Heart left ventricle (tissue), 16 donors: Measurements from ENCODE around the gene GNAT3. TPM values are rescaled to one million over a fixed set of nuclear protein-coding genes. Genes with fewer than 3 reads are reported as not detected.

Experiments
- ATAC-seq, 4 donors: fragments of 200-7000 bp; cut with Tn5 transposase; one replicate each; pipeline ENCODE4 v1.9.1; 2020 to 2022; ENCODE audit warnings: moderate library complexity in 4 of 4, mild to moderate bottlenecking in 3 of 4, moderate number of reproducible peaks in 1 of 4
- DNase-seq, 5 donors: peaks; one replicate each; pipeline ENCODE4 v3.0.0-alpha.2; 2020
- H3K27ac ChIP-seq, 12 donors: fragments of 200-600 bp; sonication (generic) in 4 of 12; one replicate each; pipeline versions ENCODE4 v1.5.0 to v1.8.0; 2016 to 2022; ENCODE audit warnings: mild to moderate bottlenecking in 2 of 12
- H3K27me3 ChIP-seq, 9 donors: fragments of 200-600 bp; sonication (generic) in 2 of 9; one replicate each; pipeline versions ENCODE4 v1.5.1 to v1.8.0; 2016 to 2022; ENCODE audit warnings: mild to moderate bottlenecking in 3 of 9
- H3K36me3 ChIP-seq, 9 donors: fragments of 200-600 bp; sonication (generic) in 2 of 9; one replicate each; pipeline versions ENCODE4 v1.5.0 to v1.8.0; 2018 to 2022; ENCODE audit warnings: mild to moderate bottlenecking in 2 of 9
- H3K4me1 ChIP-seq, 12 donors: fragments of 200-600 bp; sonication (generic) in 4 of 12; one replicate each; pipeline versions ENCODE4 v1.5.0 to v1.8.0; 2016 to 2022; ENCODE audit warnings: mild to moderate bottlenecking in 3 of 12
- H3K4me3 ChIP-seq, 12 donors: fragments of 200-600 bp; sonication (generic) in 4 of 12; one replicate each; pipeline versions ENCODE4 v1.5.0 to v1.8.0; 2017 to 2022; ENCODE audit warnings: mild to moderate bottlenecking in 9 of 12, moderate library complexity in 4 of 12
- H3K9me3 ChIP-seq, 12 donors: fragments of 200-600 bp; sonication (generic) in 4 of 12; one replicate each; pipeline versions ENCODE4 v1.5.0 to v1.8.0; 2016 to 2022; ENCODE audit warnings: mild to moderate bottlenecking in 1 of 12
- CTCF ChIP-seq, 12 donors: fragments of 200-600 bp; sonication (generic) in 4 of 12; IDR thresholded peaks; one replicate each; pipeline versions ENCODE4 v1.5.0 to v1.8.0; 2018 to 2022; ENCODE audit warnings: antibody characterized with exemption in 12 of 12, mild to moderate bottlenecking in 5 of 12
- POLR2A ChIP-seq, 2 donors: fragments of 450-650 bp; IDR thresholded peaks; one replicate each; pipeline ENCODE4 v1.6.1; 2017; ENCODE audit warnings: antibody characterized with exemption in 2 of 2, mild to moderate bottlenecking in 2 of 2, moderate library complexity in 2 of 2
- WGBS, 4 donors: extraction: QIAGEN DNeasy Blood & Tissue Kit in 2 of 4; methylation state at CpG; one replicate each; pipeline versions ENCODE4 v1.1.5 to v1.1.7; 2013 to 2018; 5-methylcytosine and 5-hydroxymethylcytosine counted together
- intact Hi-C, 10 donors: fragments of 100-400 bp; cut with DNase I; formaldehyde crosslinking; loops; one replicate each; pipeline versions ENCODE4 v1.11.1 to v1.14.2; 2022
- polyA plus RNA-seq, 2 donors: library from polyadenylated mRNA; stranded (reverse); fragments of 200-250 nt; gene quantifications; one replicate each; pipeline ENCODE4 v1.2.3, GENCODE V29; 2013
- total RNA-seq, 9 donors: library from RNA; depleted of rRNA in 2 of 9; stranded (reverse); fragments of >200 nt in 2 of 9; fragmentation: NEBNext Ultra II Directional in 3 of 9; extraction: Animal tissue kit (Norgen Biotek cat#: 25700) in 3 of 9; gene quantifications; one replicate each; pipeline versions ENCODE4 v1.1.0 to v1.2.4, GENCODE V29; 2016 to 2023
- donor health status: ischemic (EF 13 %, LVEDD 7.1; RV severe dilation, severe dysfunction).
- donor health status: healthy with polysubstance abuse.
- donor health status: DM: no; HTN: yes; CAD: no.
- donor health status: DM: no; HTN: no; CAD: no.
- donor health status: ischemic (EF 25% LVEDD 6.9; RV normal size, moderate dysfunction).
- donor health status: ischemic (EF 25% LVEDD 5.7; RV mildly dilated, moderate dysfunction).
- donor health status: healthy.
- donor health status: DM: yes; HTN: yes; CAD: no.
- donor health status: ischemic (EF 35%, LVEDD 5.7; RV mildly dilated, moderate dysfunction).
- donor health status: nonischemic (EF 11% LVEDD 7.7; RV severe dilation, severe dysfunction).
- donor health status: DM: yes; HTN: yes; CAD: no.
- donor health status: PGD.
- donor health status: ischemic (EF 29% LVEDD 5.4; RV normal size, mild dysfunction).
- donor health status: nonischemic (EF 23%, LVEDD 6.1; RV moderate dilation, normal function).

Gene GNAT3
- total and polyA plus RNA-seq, 11 donors = not detected

- H3K36me3 ChIP-seq = no peaks in the 10 kb centered on the region
- H3K9me3 ChIP-seq = peaks cover 0 to 3% (median 0%) of the 10 kb centered on the region in 12 donors
- H3K27ac ChIP-seq = no peak overlapping the region
- H3K4me1 ChIP-seq = no peaks in the 10 kb centered on the region
- intact Hi-C loops = loop anchor here in 1 of 10 donors (10.0 kb wide), 1 partner anchor 1044 kb away; no protein-coding TSS in a partner anchor
- no peak for DNase-seq
- no peak overlapping the region for H3K4me3 ChIP-seq
- 74 to 86% (median 82%) methylated on average over 2 of the region's 2 CpGs for WGBS, 4 donors
- no peak for ATAC-seq
- TF ChIP-seq POLR2A (IDR thresholded peaks at IDR 0.05) (no peak), CTCF (IDR thresholded peaks at IDR 0.05) (no peak)
- H3K27me3 ChIP-seq = no peaks in the 10 kb centered on the region
Measured at GRCh38 chr7:80420876-80421275, 91.0 kb downstream of the GNAT3 start.

GRCh38 chr7:80417211-80417793 lies 94.6 kb downstream of the GNAT3 start:
- H3K27ac ChIP-seq = no peak overlapping the region
- peaks cover 0 to 3% (median 0%) of the 10 kb centered on the region in 12 donors for H3K9me3 ChIP-seq
- H3K36me3 ChIP-seq = no peaks in the 10 kb centered on the region
- H3K4me1 ChIP-seq = no peaks in the 10 kb centered on the region
- DNase-seq (no peak), ATAC-seq (no peak)
- no peaks in the 10 kb centered on the region for H3K27me3 ChIP-seq
- no peak overlapping the region for H3K4me3 ChIP-seq
- WGBS, 4 donors = 70 to 82% (median 73%) methylated on average over 6 of the region's 6 CpGs
- intact Hi-C loops = no loop called here
- no peak for TF ChIP-seq POLR2A (IDR thresholded peaks at IDR 0.05)
- TF ChIP-seq CTCF (IDR thresholded peaks at IDR 0.05) = no peak

- intact Hi-C loops = no loop called here
- H3K9me3 ChIP-seq = no peaks in the 10 kb centered on the region
- TF ChIP-seq POLR2A (IDR thresholded peaks at IDR 0.05) = no peak
- TF ChIP-seq CTCF (IDR thresholded peaks at IDR 0.05) = no peak
- peaks cover 0 to 3% (median 0%) of the 10 kb centered on the region in 12 donors for H3K4me1 ChIP-seq
- H3K27me3 ChIP-seq = no peaks in the 10 kb centered on the region
- no peak overlapping the region for H3K4me3 ChIP-seq
- 79 to 93% (median 91%) methylated on average over 1 of the region's 1 CpG for WGBS, 4 donors
- DNase-seq (no peak), ATAC-seq (no peak)
- H3K36me3 ChIP-seq = no peaks in the 10 kb centered on the region
- H3K27ac ChIP-seq = no peak overlapping the region
Measured at GRCh38 chr7:80415522-80415921, 96.3 kb downstream of the GNAT3 start.

GRCh38 chr7:80415114-80415513 lies 96.8 kb downstream of the GNAT3 start:
- no peak overlapping the region for H3K27ac ChIP-seq
- no peaks in the 10 kb centered on the region for H3K9me3 ChIP-seq
- TF ChIP-seq POLR2A (IDR thresholded peaks at IDR 0.05) (no peak), CTCF (IDR thresholded peaks at IDR 0.05) (no peak)
- ATAC-seq = no peak
- H3K4me1 ChIP-seq = peaks cover 0 to 3% (median 0%) of the 10 kb centered on the region in 12 donors
- intact Hi-C loops = no loop called here
- no peak overlapping the region for H3K4me3 ChIP-seq
- no peak for DNase-seq
- H3K36me3 ChIP-seq = no peaks in the 10 kb centered on the region
- WGBS, 4 donors = 67 to 75% (median 71%) methylated on average over 3 of the region's 3 CpGs
- H3K27me3 ChIP-seq = no peaks in the 10 kb centered on the region
